Measurements from ENCODE around the gene G6PC2. TPM values are rescaled to one million over a fixed set of nuclear protein-coding genes. Genes with fewer than 3 reads are reported as not detected.
"Not testable (repeated sequence)": the region's sequence is repeated elsewhere in the genome, so short reads cannot be mapped to it uniquely, and the experiment has no call there.

G6PC2 gene
- total and polyA plus RNA-seq, 4 donors, result not detected

DNA sequence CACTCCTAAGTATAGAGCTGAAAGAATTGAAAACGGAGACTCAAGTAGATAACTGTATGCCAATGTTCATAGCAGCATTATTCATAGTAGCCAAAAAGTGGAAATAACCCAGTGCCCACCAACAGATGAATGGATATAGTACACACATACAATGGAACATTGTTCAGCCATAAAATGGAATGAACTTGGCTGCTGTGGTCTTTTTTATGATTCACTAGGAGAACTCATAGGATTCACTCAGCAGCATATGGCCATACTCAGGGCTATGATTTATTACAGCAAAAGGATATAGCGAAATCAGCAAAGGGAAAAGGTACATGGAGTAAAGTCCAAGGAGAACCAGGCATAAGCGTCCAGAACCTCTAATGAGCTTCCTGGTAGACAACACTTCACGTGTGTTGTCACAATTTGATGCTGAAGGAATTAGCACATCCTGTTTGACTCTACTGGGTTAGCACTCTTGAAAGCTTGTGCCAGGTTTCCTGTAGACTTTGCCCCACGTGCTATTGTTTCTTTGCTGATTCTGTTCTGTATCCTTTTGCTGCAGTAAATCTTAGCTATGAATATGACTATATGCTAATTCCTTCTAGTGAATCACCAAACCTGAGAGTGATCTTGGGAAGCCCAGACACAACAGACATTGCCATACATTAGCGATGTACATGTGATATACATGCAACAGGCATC lies 26.6 kb upstream of the G6PC2 start:
- no peak overlapping the region for H3K27ac ChIP-seq (ENCODE audit: low read depth in 1 of 2, low read length in 2 of 2)
- H3K36me3 ChIP-seq (ENCODE audit: control insufficient read depth in 4 of 4, insufficient read depth in 3 of 4, low read depth in 1 of 4, low read length in 3 of 4), result no peaks in the 10 kb centered on the region
- WGBS, result 88% methylated on average over 6 of the region's 6 CpGs
- H3K4me3 ChIP-seq (ENCODE audit: low read depth in 1 of 3, low read length in 3 of 3), result no peak overlapping the region
- H3K27me3 ChIP-seq (ENCODE audit: control insufficient read depth in 4 of 4, insufficient read depth in 4 of 4, low read length in 3 of 4), result no peaks in the 10 kb centered on the region
- H3K4me1 ChIP-seq (ENCODE audit: control insufficient read depth in 4 of 4, insufficient read depth in 4 of 4, low read length in 3 of 4), result no peaks in the 10 kb centered on the region
- TF ChIP-seq, protein P1, sequence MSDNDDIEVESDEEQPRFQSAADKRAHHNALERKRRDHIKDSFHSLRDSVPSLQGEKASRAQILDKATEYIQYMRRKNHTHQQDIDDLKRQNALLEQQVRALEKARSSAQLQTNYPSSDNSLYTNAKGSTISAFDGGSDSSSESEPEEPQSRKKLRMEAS (IDR thresholded peaks at IDR 0.05), result no peak
- TF ChIP-seq EGR1 (IDR thresholded peaks at IDR 0.05; ENCODE audit: low read depth in 2 of 2) (no peak), FOXA2 (IDR thresholded peaks at IDR 0.05) (no peak), RXRA (IDR thresholded peaks at IDR 0.05) (no peak), YY1 (IDR thresholded peaks at IDR 0.05) (no peak), TAF1 (conservative IDR thresholded peaks at IDR 0.05) (no peak), GABPA (IDR thresholded peaks at IDR 0.05 in 1 of 2, conservative IDR thresholded peaks at IDR 0.05 in 1 of 2) (no peak), RAD21 (IDR thresholded peaks at IDR 0.05) (no peak)
- TF ChIP-seq, protein P2, sequence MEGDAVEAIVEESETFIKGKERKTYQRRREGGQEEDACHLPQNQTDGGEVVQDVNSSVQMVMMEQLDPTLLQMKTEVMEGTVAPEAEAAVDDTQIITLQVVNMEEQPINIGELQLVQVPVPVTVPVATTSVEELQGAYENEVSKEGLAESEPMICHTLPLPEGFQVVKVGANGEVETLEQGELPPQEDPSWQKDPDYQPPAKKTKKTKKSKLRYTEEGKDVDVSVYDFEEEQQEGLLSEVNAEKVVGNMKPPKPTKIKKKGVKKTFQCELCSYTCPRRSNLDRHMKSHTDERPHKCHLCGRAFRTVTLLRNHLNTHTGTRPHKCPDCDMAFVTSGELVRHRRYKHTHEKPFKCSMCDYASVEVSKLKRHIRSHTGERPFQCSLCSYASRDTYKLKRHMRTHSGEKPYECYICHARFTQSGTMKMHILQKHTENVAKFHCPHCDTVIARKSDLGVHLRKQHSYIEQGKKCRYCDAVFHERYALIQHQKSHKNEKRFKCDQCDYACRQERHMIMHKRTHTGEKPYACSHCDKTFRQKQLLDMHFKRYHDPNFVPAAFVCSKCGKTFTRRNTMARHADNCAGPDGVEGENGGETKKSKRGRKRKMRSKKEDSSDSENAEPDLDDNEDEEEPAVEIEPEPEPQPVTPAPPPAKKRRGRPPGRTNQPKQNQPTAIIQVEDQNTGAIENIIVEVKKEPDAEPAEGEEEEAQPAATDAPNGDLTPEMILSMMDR (IDR thresholded peaks at IDR 0.05; ENCODE audit: low read depth, low read length, missing input control), result no peak
- TF ChIP-seq, protein P3, sequence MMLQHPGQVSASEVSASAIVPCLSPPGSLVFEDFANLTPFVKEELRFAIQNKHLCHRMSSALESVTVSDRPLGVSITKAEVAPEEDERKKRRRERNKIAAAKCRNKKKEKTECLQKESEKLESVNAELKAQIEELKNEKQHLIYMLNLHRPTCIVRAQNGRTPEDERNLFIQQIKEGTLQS (IDR thresholded peaks at IDR 0.05), result no peak
- TF ChIP-seq, protein P4, sequence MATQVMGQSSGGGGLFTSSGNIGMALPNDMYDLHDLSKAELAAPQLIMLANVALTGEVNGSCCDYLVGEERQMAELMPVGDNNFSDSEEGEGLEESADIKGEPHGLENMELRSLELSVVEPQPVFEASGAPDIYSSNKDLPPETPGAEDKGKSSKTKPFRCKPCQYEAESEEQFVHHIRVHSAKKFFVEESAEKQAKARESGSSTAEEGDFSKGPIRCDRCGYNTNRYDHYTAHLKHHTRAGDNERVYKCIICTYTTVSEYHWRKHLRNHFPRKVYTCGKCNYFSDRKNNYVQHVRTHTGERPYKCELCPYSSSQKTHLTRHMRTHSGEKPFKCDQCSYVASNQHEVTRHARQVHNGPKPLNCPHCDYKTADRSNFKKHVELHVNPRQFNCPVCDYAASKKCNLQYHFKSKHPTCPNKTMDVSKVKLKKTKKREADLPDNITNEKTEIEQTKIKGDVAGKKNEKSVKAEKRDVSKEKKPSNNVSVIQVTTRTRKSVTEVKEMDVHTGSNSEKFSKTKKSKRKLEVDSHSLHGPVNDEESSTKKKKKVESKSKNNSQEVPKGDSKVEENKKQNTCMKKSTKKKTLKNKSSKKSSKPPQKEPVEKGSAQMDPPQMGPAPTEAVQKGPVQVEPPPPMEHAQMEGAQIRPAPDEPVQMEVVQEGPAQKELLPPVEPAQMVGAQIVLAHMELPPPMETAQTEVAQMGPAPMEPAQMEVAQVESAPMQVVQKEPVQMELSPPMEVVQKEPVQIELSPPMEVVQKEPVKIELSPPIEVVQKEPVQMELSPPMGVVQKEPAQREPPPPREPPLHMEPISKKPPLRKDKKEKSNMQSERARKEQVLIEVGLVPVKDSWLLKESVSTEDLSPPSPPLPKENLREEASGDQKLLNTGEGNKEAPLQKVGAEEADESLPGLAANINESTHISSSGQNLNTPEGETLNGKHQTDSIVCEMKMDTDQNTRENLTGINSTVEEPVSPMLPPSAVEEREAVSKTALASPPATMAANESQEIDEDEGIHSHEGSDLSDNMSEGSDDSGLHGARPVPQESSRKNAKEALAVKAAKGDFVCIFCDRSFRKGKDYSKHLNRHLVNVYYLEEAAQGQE (IDR thresholded peaks at IDR 0.05), result no peak
- TF ChIP-seq, protein P5, sequence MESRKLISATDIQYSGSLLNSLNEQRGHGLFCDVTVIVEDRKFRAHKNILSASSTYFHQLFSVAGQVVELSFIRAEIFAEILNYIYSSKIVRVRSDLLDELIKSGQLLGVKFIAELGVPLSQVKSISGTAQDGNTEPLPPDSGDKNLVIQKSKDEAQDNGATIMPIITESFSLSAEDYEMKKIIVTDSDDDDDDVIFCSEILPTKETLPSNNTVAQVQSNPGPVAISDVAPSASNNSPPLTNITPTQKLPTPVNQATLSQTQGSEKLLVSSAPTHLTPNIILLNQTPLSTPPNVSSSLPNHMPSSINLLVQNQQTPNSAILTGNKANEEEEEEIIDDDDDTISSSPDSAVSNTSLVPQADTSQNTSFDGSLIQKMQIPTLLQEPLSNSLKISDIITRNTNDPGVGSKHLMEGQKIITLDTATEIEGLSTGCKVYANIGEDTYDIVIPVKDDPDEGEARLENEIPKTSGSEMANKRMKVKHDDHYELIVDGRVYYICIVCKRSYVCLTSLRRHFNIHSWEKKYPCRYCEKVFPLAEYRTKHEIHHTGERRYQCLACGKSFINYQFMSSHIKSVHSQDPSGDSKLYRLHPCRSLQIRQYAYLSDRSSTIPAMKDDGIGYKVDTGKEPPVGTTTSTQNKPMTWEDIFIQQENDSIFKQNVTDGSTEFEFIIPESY (IDR thresholded peaks at IDR 0.05), result no peak
- H3K9me3 ChIP-seq (ENCODE audit: control insufficient read depth in 4 of 4, low read length in 3 of 4), result no peaks in the 10 kb centered on the region
- no peak overlapping the region for H3K9ac ChIP-seq (ENCODE audit: low read depth in 1 of 2, low read length in 2 of 2)
- no peak for DNase-seq (ENCODE audit: low spot score)

DNA sequence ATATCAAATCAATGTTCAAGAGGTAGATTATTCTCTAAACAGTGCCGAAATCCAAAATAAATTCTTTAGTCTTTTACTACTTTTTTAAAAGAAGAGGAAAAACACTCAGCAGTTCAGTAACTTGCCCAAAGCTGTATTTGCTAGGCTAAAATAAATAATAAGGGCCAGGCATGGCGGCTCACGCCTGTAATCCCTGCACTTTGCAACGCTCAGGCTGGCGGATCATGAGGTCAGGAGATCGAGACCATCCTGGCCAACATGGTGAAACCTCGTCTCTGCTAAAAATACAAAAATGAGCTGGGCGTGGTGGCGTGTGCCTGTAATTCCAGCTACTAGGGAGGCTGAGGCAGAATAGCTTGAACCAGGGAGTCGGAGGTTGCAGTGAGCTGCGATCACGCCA lies 18.9 kb upstream of the G6PC2 start:
- not testable (repeated sequence) for H3K4me1 ChIP-seq (ENCODE audit: control insufficient read depth in 4 of 4, insufficient read depth in 4 of 4, low read length in 3 of 4); H3K9ac ChIP-seq (ENCODE audit: low read depth in 1 of 2, low read length in 2 of 2); H3K27me3 ChIP-seq (ENCODE audit: control insufficient read depth in 4 of 4, insufficient read depth in 4 of 4, low read length in 3 of 4); H3K36me3 ChIP-seq (ENCODE audit: control insufficient read depth in 4 of 4, insufficient read depth in 3 of 4, low read depth in 1 of 4, low read length in 3 of 4); H3K4me3 ChIP-seq (ENCODE audit: low read depth in 1 of 3, low read length in 3 of 3); H3K27ac ChIP-seq (ENCODE audit: low read depth in 1 of 2, low read length in 2 of 2); DNase-seq (ENCODE audit: low spot score); H3K9me3 ChIP-seq (ENCODE audit: control insufficient read depth in 4 of 4, low read length in 3 of 4)
- 97% methylated on average over 12 of the region's 12 CpGs for WGBS

Data from liver (tissue), 9 donors.